GM12878 (cell line): ENCODE data around the gene UBASH3B. TPM values are rescaled to one million over a fixed set of nuclear protein-coding genes. Genes with fewer than 3 reads are reported as not detected.

ENCODE experiments used
- ATAC-seq: fragments of 200-7000 bp; cut with Tn5 transposase; 3 replicates; pipeline ENCODE4 v1.9.1; 2020; ENCODE audit warnings: mild to moderate bottlenecking, moderate library complexity
- BruUV-seq: library from RNA; stranded (reverse); fragments of 400-500 nt; replicated peaks from 2 replicates; lab custom pipeline; 2021; lab: Mats Ljungman, UMichigan
- CTCF ChIA-PET: fragments of 300-600 bp; sonication (Branson Sonifier 250); formaldehyde crosslinking; extraction: SDS; loops from one replicate; lab custom pipeline; 2021; ENCODE audit warnings: inconsistent platforms; lab: Yijun Ruan, JAX
- POLR2A ChIA-PET: fragments of 350-600 bp; formaldehyde crosslinking; extraction: SDS; loops from one replicate; lab custom pipeline; 2021; ENCODE audit warnings: inconsistent platforms; lab: Charles Lee
- RAD21 ChIA-PET: fragments of 300-600 bp; sonication (Branson Sonifier 250); formaldehyde crosslinking; loops from one replicate; lab custom pipeline; 2023; ENCODE audit warnings: antibody characterized with exemption; ENCODE audit not compliant: unreplicated experiment; lab: Charles Lee
- SMC1A ChIA-PET: fragments of 300-600 bp; sonication (Branson Sonifier 250); formaldehyde crosslinking; loops from one replicate; lab custom pipeline; 2023; ENCODE audit not compliant: unreplicated experiment, uncharacterized antibody; lab: Charles Lee
- DNase-seq: peaks from one replicate; pipeline ENCODE4 v3.0.0-alpha.2; 2011; ENCODE audit warnings: low read depth, low spot score
- FAIRE-seq: peaks from 3 replicates; lab custom pipeline; 2011; peaks lifted over from hg19 to GRCh38; lab: Jason Lieb, UNC
- H2AFZ ChIP-seq: 2 replicates; pipeline ENCODE4 v1.6.0; 2011; ENCODE audit warnings: low read depth, low read length, control low read depth; ENCODE audit not compliant: control insufficient read depth
- H3K27ac ChIP-seq: 2 replicates; pipeline ENCODE4 v1.5.1; 2011; ENCODE audit warnings: control low read depth; ENCODE audit not compliant: control insufficient read depth, insufficient read depth
- H3K27me3 ChIP-seq, 2 experiments: replicated peaks in 1 of 2; 2 replicates each; pipeline versions ENCODE4 v1.6.0 to v1.6.1; 2011; ENCODE audit warnings: low read length in 1 of 2; ENCODE audit not compliant: control insufficient read depth in 2 of 2, insufficient read depth in 2 of 2
- H3K36me3 ChIP-seq, 2 experiments: 2 replicates each; pipeline ENCODE4 v1.5.1; 2011; ENCODE audit warnings: low read length in 1 of 2; ENCODE audit not compliant: control insufficient read depth in 2 of 2, insufficient read depth in 2 of 2
- H3K4me1 ChIP-seq: 2 replicates; pipeline ENCODE4 v1.6.1; 2011; ENCODE audit warnings: mild to moderate bottlenecking, low read length, moderate library complexity, mixed read lengths; ENCODE audit not compliant: control insufficient read depth, insufficient read depth
- H3K4me2 ChIP-seq: 2 replicates; pipeline ENCODE4 v1.6.0; 2011; ENCODE audit warnings: control low read depth; ENCODE audit not compliant: control insufficient read depth, insufficient read depth
- H3K4me3 ChIP-seq: fragments of 200-600 bp; sonication (generic); 2 replicates; pipeline ENCODE4 v1.5.1; 2016
- H3K79me2 ChIP-seq: 2 replicates; pipeline ENCODE4 v1.6.0; 2011; ENCODE audit warnings: low read length; ENCODE audit not compliant: control insufficient read depth, insufficient read depth
- H3K9ac ChIP-seq: 2 replicates; pipeline ENCODE4 v1.8.0; 2011; ENCODE audit warnings: low read length, control low read depth, mixed read lengths; ENCODE audit not compliant: control insufficient read depth, insufficient read depth
- H3K9me3 ChIP-seq: replicated peaks from 3 replicates; pipeline ENCODE4 v1.5.1; 2011; ENCODE audit warnings: mild to moderate bottlenecking, low read length; ENCODE audit not compliant: control insufficient read depth, insufficient read depth
- H4K20me1 ChIP-seq: 2 replicates; pipeline ENCODE4 v1.6.0; 2011; ENCODE audit not compliant: control insufficient read depth, insufficient read depth
- ESRRA ChIP-seq: IDR thresholded peaks from 2 replicates; pipeline ENCODE4 v1.6.1; 2012; ENCODE audit warnings: mild to moderate bottlenecking, low read length, improper control_type of control experiment
- IKZF1 ChIP-seq: fragments of 450-650 bp; conservative IDR thresholded peaks from 2 replicates; pipeline ENCODE4 v1.6.1; 2017; ENCODE audit warnings: antibody characterized with exemption, mild to moderate bottlenecking
- KDM1A ChIP-seq: fragments of 200-600 bp; sonication (generic); IDR thresholded peaks from 2 replicates; pipeline ENCODE4 v1.6.1; 2016; ENCODE audit warnings: borderline replicate concordance
- NR2C1 ChIP-seq: fragments of 450-650 bp; IDR thresholded peaks from 2 replicates; pipeline ENCODE4 v1.6.1; 2017; ENCODE audit warnings: antibody characterized with exemption, mild to moderate bottlenecking, moderate library complexity
- POLR2AphosphoS5 ChIP-seq: IDR thresholded peaks from 2 replicates; pipeline ENCODE4 v1.6.1; 2011; ENCODE audit warnings: mild to moderate bottlenecking, low read length, inconsistent platforms
- SMAD5 ChIP-seq: IDR thresholded peaks from 2 replicates; pipeline ENCODE4 v1.6.1; 2016; ENCODE audit warnings: antibody characterized with exemption, low read depth
- SP1 ChIP-seq: IDR thresholded peaks from one replicate; pipeline ENCODE4 v1.6.1; 2011; ENCODE audit warnings: low read depth, low read length
- TCF3 ChIP-seq: IDR thresholded peaks from 2 replicates; pipeline ENCODE4 v1.6.1; 2012; ENCODE audit warnings: low read depth, mild to moderate bottlenecking, low read length, borderline replicate concordance; ENCODE audit not compliant: insufficient read depth
- ZNF217 ChIP-seq: fragments of 450-650 bp; IDR thresholded peaks from 2 replicates; pipeline ENCODE4 v1.6.1; 2017; ENCODE audit warnings: antibody characterized with exemption, mild to moderate bottlenecking
- ZNF24 ChIP-seq: fragments of 450-650 bp; IDR thresholded peaks from 2 replicates; pipeline ENCODE4 v1.6.1; 2017; ENCODE audit warnings: antibody characterized with exemption, mild to moderate bottlenecking
- ZNF687 ChIP-seq: fragments of 450-650 bp; IDR thresholded peaks from 2 replicates; pipeline ENCODE4 v1.6.1; 2017; ENCODE audit warnings: mild to moderate bottlenecking, moderate library complexity
- WGBS: methylation state at CpG from one replicate; pipeline ENCODE4 v1.1.6; 2016; ENCODE audit warnings: low lambda C conversion rate; ENCODE audit not compliant: insufficient replicate concordance, insufficient coverage; ENCODE audit errors: missing lambda C conversion rate; 5-methylcytosine and 5-hydroxymethylcytosine counted together
- in situ Hi-C: fragments of 300-500 bp; cut with MboI; formaldehyde crosslinking; loops from 9 replicates; pipeline ENCODE4 v1.14.3; 2018; ENCODE audit warnings: mixed read lengths
- intact Hi-C: fragments of 100-400 bp; cut with micrococcal nuclease; formaldehyde crosslinking; loops from one replicate; pipeline ENCODE4 v1.14.2; 2022; ENCODE audit not compliant: unreplicated experiment
- polyA plus RNA-seq, 11 experiments: library from polyadenylated mRNA; depleted of rRNA in 4 of 11; unstranded in 6 of 11; stranded (reverse) in 5 of 11; fragments of >200 nt; fragmentation: Nextera tagmentation in 4 of 11; fragmentation: Illumina TruSeq in 1 of 11; extraction: Ambion mirVana in 4 of 11; extraction: Trizol in 1 of 11; gene quantifications; 1 replicate in 1 of 11; 2 replicates in 10 of 11; pipeline versions ENCODE4 v1.2.1 to v1.2.3, GENCODE V29; 2011 to 2016; ENCODE audit warnings: inconsistent platforms in 2 of 11, missing spikeins in 2 of 11, low read depth in 1 of 11
- total RNA-seq, 4 experiments: library from RNA; depleted of rRNA in 3 of 4; stranded (reverse); fragments of >200 nt in 3 of 4; fragmentation: Illumina TruSeq in 1 of 4; extraction: Trizol in 1 of 4; gene quantifications; 2 replicates each; pipeline versions ENCODE4 v1.2.1 to v1.2.3, GENCODE V29; 2013 to 2021
- TF ChIP-seq, protein P1 (sequence below): IDR thresholded peaks from 2 replicates; pipeline ENCODE4 v1.6.1; 2012; ENCODE audit warnings: mild to moderate bottlenecking, low read depth, low read length

The UBASH3B gene
- total and polyA plus RNA-seq, 10 of the 15 experiments (the other 5 are each of a cell fraction or from before 2014, with no cell fraction given), result 0.18 to 3.3 (median 0.57) TPM

DNA sequence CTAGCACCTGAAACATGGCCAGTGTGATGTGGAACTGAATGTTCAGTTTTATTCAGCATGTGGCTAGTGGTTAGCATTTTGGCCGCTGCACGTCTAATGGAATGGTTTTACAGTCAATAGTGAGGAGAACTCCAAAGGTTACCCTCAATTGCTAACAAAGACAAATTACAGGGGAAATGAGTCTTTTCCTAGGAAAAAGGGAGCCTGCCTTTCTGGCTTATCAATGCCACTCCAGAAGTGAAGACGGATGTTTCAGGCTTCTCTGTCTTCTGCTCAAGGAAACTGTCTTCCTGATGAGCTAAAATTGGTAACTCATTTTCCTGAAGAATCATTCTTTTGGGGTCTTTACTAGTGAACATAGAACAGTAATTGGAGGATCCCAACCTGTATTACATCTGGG lies 98.5 kb downstream of the UBASH3B start:
- POLR2A ChIA-PET, result no interaction called here
- H2AFZ ChIP-seq, result no peak overlapping the region
- no peaks in the 10 kb centered on the region; a peak in 2 of 4 replicates for H3K27me3 ChIP-seq
- H3K79me2 ChIP-seq, result no peaks in the 10 kb centered on the region
- in situ Hi-C loops, result loop anchor here (5.0 kb wide), 1 partner anchor 122 kb away; no protein-coding TSS in a partner anchor
- FAIRE-seq, result no peak
- H3K4me1 ChIP-seq, result peaks cover 7% of the 10 kb centered on the region
- no peaks in the 10 kb centered on the region for H3K36me3 ChIP-seq
- TF ChIP-seq IKZF1, result no peak
- no peak for TF ChIP-seq NR2C1
- no peak for TF ChIP-seq POLR2AphosphoS5
- TF ChIP-seq TCF3, result no peak
- TF ChIP-seq SMAD5, result no peak
- no peak for TF ChIP-seq SP1
- TF ChIP-seq ZNF217, result no peak
- TF ChIP-seq ZNF24, result no peak
- no peak for TF ChIP-seq ESRRA
- TF ChIP-seq ZNF687, result no peak
- no peak for TF ChIP-seq KDM1A
- TF ChIP-seq, protein P1, sequence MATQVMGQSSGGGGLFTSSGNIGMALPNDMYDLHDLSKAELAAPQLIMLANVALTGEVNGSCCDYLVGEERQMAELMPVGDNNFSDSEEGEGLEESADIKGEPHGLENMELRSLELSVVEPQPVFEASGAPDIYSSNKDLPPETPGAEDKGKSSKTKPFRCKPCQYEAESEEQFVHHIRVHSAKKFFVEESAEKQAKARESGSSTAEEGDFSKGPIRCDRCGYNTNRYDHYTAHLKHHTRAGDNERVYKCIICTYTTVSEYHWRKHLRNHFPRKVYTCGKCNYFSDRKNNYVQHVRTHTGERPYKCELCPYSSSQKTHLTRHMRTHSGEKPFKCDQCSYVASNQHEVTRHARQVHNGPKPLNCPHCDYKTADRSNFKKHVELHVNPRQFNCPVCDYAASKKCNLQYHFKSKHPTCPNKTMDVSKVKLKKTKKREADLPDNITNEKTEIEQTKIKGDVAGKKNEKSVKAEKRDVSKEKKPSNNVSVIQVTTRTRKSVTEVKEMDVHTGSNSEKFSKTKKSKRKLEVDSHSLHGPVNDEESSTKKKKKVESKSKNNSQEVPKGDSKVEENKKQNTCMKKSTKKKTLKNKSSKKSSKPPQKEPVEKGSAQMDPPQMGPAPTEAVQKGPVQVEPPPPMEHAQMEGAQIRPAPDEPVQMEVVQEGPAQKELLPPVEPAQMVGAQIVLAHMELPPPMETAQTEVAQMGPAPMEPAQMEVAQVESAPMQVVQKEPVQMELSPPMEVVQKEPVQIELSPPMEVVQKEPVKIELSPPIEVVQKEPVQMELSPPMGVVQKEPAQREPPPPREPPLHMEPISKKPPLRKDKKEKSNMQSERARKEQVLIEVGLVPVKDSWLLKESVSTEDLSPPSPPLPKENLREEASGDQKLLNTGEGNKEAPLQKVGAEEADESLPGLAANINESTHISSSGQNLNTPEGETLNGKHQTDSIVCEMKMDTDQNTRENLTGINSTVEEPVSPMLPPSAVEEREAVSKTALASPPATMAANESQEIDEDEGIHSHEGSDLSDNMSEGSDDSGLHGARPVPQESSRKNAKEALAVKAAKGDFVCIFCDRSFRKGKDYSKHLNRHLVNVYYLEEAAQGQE, result no peak
- TF ChIP-seq, all 136 proteins: peak for 0
- intact Hi-C loops, result loop anchor here (1.0 kb wide), 2 partner anchors 125 to 174 kb away; no protein-coding TSS in a partner anchor
- ATAC-seq (no peak), DNase-seq (no peak)
- Histone ChIP-seq H3K4me2 (no peak overlapping the region), H3K9me3 (no peaks in the 10 kb centered on the region), H3K9ac (no peak overlapping the region), H3K4me3 (no peak overlapping the region), H4K20me1 (no peaks in the 10 kb centered on the region), H3K27ac (no peak overlapping the region)
- SMC1A ChIA-PET, result interaction anchor here (1.1 to 3.4 kb wide), 13 partner anchors 11 to 125 kb away, joined by 4 to 18 read pairs (median 6); partner anchors contain the start of gene UBASH3B
- no TSS peak for BruUV-seq
- CTCF ChIA-PET, result interaction anchor here (0.6 to 5.0 kb wide), 23 partner anchors 8 to 493 kb away, joined by 3 to 45 read pairs (median 7); partner anchors contain the start of gene UBASH3B
- RAD21 ChIA-PET, result interaction anchor here (0.6 to 2.2 kb wide), 12 partner anchors 10 to 325 kb away, joined by 3 to 12 read pairs (median 4); partner anchors contain the start of gene UBASH3B
- 58% methylated on average over 3 of the region's 3 CpGs for WGBS
